ENCODE data around the gene CAPN2. TPM values are rescaled to one million over a fixed set of nuclear protein-coding genes. Genes with fewer than 3 reads are reported as not detected.

The CAPN2 gene
- total RNA-seq, 2 donors from 2014 or later: 61.4 to 72.3 TPM

- Histone ChIP-seq H3K9me3 (no peaks in the 10 kb centered on the region), H3K4me3 (no peak overlapping the region), H3K36me3 (no peaks in the 10 kb centered on the region), H3K27ac (no peak overlapping the region), H3K4me1 (no peaks in the 10 kb centered on the region), H3K27me3 (no peaks in the 10 kb centered on the region)
- no peak for DNase-seq (ENCODE audit: low spot score)
- no peak for TF ChIP-seq CTCF (IDR thresholded peaks at IDR 0.05)
These were observed 29.8 kb upstream of the CAPN2 start for GRCh38 chr1:223682502-223682901.

GRCh38 chr1:223683586-223684487 is 28.5 kb upstream of the CAPN2 start:
- peak in 1 of 2 donors; percentile 70 for TF ChIP-seq CTCF (IDR thresholded peaks at IDR 0.05)
- Histone ChIP-seq H3K27ac (no peak overlapping the region), H3K4me3 (no peak overlapping the region), H3K27me3 (no peaks in the 10 kb centered on the region), H3K36me3 (no peaks in the 10 kb centered on the region), H3K4me1 (no peaks in the 10 kb centered on the region), H3K9me3 (no peaks in the 10 kb centered on the region)
- DNase-seq (ENCODE audit: low spot score): no peak

GRCh38 chr1:223684488-223684792 is 27.9 kb upstream of the CAPN2 start:
- no peak for DNase-seq (ENCODE audit: low spot score)
- H3K4me1 ChIP-seq: no peaks in the 10 kb centered on the region
- H3K27me3 ChIP-seq: no peaks in the 10 kb centered on the region
- no peak for TF ChIP-seq CTCF (IDR thresholded peaks at IDR 0.05)
- H3K4me3 ChIP-seq: no peak overlapping the region
- no peaks in the 10 kb centered on the region for H3K36me3 ChIP-seq
- no peak overlapping the region for H3K27ac ChIP-seq
- H3K9me3 ChIP-seq: no peaks in the 10 kb centered on the region

GRCh38 chr1:223691121-223691520 is 21.2 kb upstream of the CAPN2 start:
- H3K36me3 ChIP-seq: no peaks in the 10 kb centered on the region
- no peak overlapping the region for H3K4me3 ChIP-seq
- no peak overlapping the region for H3K27ac ChIP-seq
- no peaks in the 10 kb centered on the region for H3K27me3 ChIP-seq
- H3K4me1 ChIP-seq: no peaks in the 10 kb centered on the region
- TF ChIP-seq CTCF (IDR thresholded peaks at IDR 0.05): no peak
- DNase-seq (ENCODE audit: low spot score): no peak
- H3K9me3 ChIP-seq: no peaks in the 10 kb centered on the region

- Histone ChIP-seq H3K27ac (no peak overlapping the region), H3K27me3 (no peaks in the 10 kb centered on the region), H3K4me1 (peaks cover 0 to 8% of the 10 kb centered on the region in 2 donors), H3K9me3 (no peaks in the 10 kb centered on the region), H3K36me3 (no peaks in the 10 kb centered on the region), H3K4me3 (no peak overlapping the region)
- no peak for DNase-seq (ENCODE audit: low spot score)
- TF ChIP-seq CTCF (IDR thresholded peaks at IDR 0.05): no peak
These were observed 17.3 kb upstream of the CAPN2 start for GRCh38 chr1:223695014-223695548.

Measured in right atrium auricular region (tissue), 2 donors.